ENCODE data around the gene VEGFB. TPM values are rescaled to one million over a fixed set of nuclear protein-coding genes. Genes with fewer than 3 reads are reported as not detected.

The VEGFB gene
- total and polyA plus RNA-seq, 2 of the 4 experiments (the other 2 are of a cell fraction): 3.0 to 25.1 TPM

GRCh38 chr11:64224151-64224890 is 10.1 kb upstream of the VEGFB start:
- no peak overlapping the region for H2AFZ ChIP-seq (replicated peaks; ENCODE audit: low read length, poor library complexity)
- intact Hi-C loops (cut with micrococcal nuclease): no loop called here
- H4K5ac ChIP-seq (ENCODE audit: low read depth, low read length): no peak overlapping the region
- no peak overlapping the region for H3K4me3 ChIP-seq (ENCODE audit: insufficient read depth, low read depth, low read length)
- no peaks in the 10 kb centered on the region for H3K9me3 ChIP-seq (ENCODE audit: control insufficient read depth, insufficient read depth, low read length)
- H3K9ac ChIP-seq (ENCODE audit: low read depth, low read length): no peak overlapping the region
- H3K27ac ChIP-seq (ENCODE audit: insufficient read depth, low read length): no peak overlapping the region
- no peak overlapping the region for H3K56ac ChIP-seq (ENCODE audit: extremely low read depth, insufficient read depth, low read length)
- no peaks in the 10 kb centered on the region for H3K27me3 ChIP-seq (ENCODE audit: control insufficient read depth, insufficient read depth, low read length)
- H3K23ac ChIP-seq (ENCODE audit: low read depth, low read length): no peak overlapping the region
- H3K79me1 ChIP-seq (ENCODE audit: low read depth in 1 of 2, low read length in 2 of 2): peaks cover 22 to 47% of the 10 kb centered on the region in 2 experiments; a peak in 3 of 4 replicates
- peaks cover 14% of the 10 kb centered on the region for H3K4me1 ChIP-seq (ENCODE audit: control insufficient read depth, insufficient read depth, low read length)
- no peak overlapping the region for H3K4me2 ChIP-seq (ENCODE audit: low read depth, low read length)
- in situ Hi-C loops (cut with MboI; ENCODE audit: low sequenced_read_pairs): no loop called here
- ChIA-PET CTCF (no interaction called here), POLR2A (ENCODE audit: unreplicated experiment) (interaction anchor here (0.5 kb wide), 1 partner anchor 1452 kb away, joined by 4 read pairs; no protein-coding TSS in a partner anchor)
- peak overlapping the region; percentile 65 for H2AK9ac ChIP-seq (replicated peaks; ENCODE audit: low read depth, low read length, poor library complexity)
- no peak overlapping the region for H3K18ac ChIP-seq (ENCODE audit: low read depth, low read length)
- no peak overlapping the region for H2AK5ac ChIP-seq (ENCODE audit: low read depth, low read length)
- peaks cover 19% of the 10 kb centered on the region for H3K9me1 ChIP-seq (ENCODE audit: insufficient read depth, low read length)
- H2BK120ac ChIP-seq (ENCODE audit: low read depth, low read length): no peak overlapping the region
- dilution Hi-C loops (cut with HindIII; ENCODE audit: low sequenced_read_pairs, unreplicated experiment): no loop called here
- H4K20me1 ChIP-seq (ENCODE audit: insufficient read depth, low read length): no peaks in the 10 kb centered on the region; the same call in 1 of the 2 replicates
- no peak overlapping the region for H2BK5ac ChIP-seq (ENCODE audit: low read depth, low read length, poor library complexity, severe bottlenecking)
- no peak overlapping the region for H4K8ac ChIP-seq (ENCODE audit: low read depth in 2 of 2, low read length in 2 of 2)
- no peak overlapping the region for H2BK15ac ChIP-seq (ENCODE audit: low read depth, low read length)
- H3K14ac ChIP-seq (replicated peaks; ENCODE audit: low read depth, low read length): no peak overlapping the region
- DNase-seq (no peak), ATAC-seq (ENCODE audit: low read depth) (no peak)
- H3K4ac ChIP-seq (ENCODE audit: low read depth, low read length): no peak overlapping the region
- peaks cover 5% of the 10 kb centered on the region for H3K36me3 ChIP-seq (ENCODE audit: control insufficient read depth, insufficient read depth, low read length)
- no peak overlapping the region for H2BK20ac ChIP-seq (ENCODE audit: low read depth, low read length)
- 95% methylated on average over 15 of the region's 17 CpGs; no CpG with 5 or more reads in 1 of the 2 experiments for WGBS, 2 experiments (ENCODE audit: extremely low coverage in 2 of 2, insufficient read length in 1 of 2)
- H4K91ac ChIP-seq (ENCODE audit: insufficient read depth, low read depth, low read length): no peak overlapping the region
- BruUV-seq (replicated peaks): TSS peak; percentile 49
- no peak for TF ChIP-seq RAD21 (IDR thresholded peaks at IDR 0.05; ENCODE audit: low read length)
- TF ChIP-seq SMC3 (IDR thresholded peaks at IDR 0.05; ENCODE audit: low read depth, low read length): no peak
- TF ChIP-seq POLR2A (IDR thresholded peaks at IDR 0.05; ENCODE audit: low read depth, low read length): no peak
- no peak for TF ChIP-seq CHD1 (IDR thresholded peaks at IDR 0.05; ENCODE audit: low read depth, low read length)
- TF ChIP-seq FOS (IDR thresholded peaks at IDR 0.05; ENCODE audit: low read depth, low read length): no peak
- TF ChIP-seq RCOR1 (IDR thresholded peaks at IDR 0.05; ENCODE audit: insufficient replicate concordance, low read length): no peak
- TF ChIP-seq BHLHE40 (IDR thresholded peaks at IDR 0.05; ENCODE audit: low read depth, low read length): no peak
- no peak for TF ChIP-seq CTCF (conservative IDR thresholded peaks at IDR 0.05; ENCODE audit: low read depth, low read length)
- no peak for TF ChIP-seq MAZ (IDR thresholded peaks at IDR 0.05; ENCODE audit: borderline replicate concordance, low read depth, low read length)
- TF ChIP-seq MAFK (IDR thresholded peaks at IDR 0.05; ENCODE audit: low read depth, low read length): no peak
- no peak for TF ChIP-seq USF2 (IDR thresholded peaks at IDR 0.05; ENCODE audit: low read depth, low read length)
- TF ChIP-seq NFE2L2 (IDR thresholded peaks at IDR 0.05; ENCODE audit: low read depth, low read length): no peak
- TF ChIP-seq CEBPB (IDR thresholded peaks at IDR 0.05; ENCODE audit: low read depth, low read length): no peak
- no peak for TF ChIP-seq ELK1 (IDR thresholded peaks at IDR 0.05; ENCODE audit: borderline replicate concordance, low read depth, low read length)
- no peak for TF ChIP-seq RFX5 (IDR thresholded peaks at IDR 0.05; ENCODE audit: low read depth, low read length)
